ENCODE results near the gene C12orf57. TPM values are rescaled to one million over a fixed set of nuclear protein-coding genes. Genes with fewer than 3 reads are reported as not detected.

The C12orf57 gene
- total RNA-seq, 1 donor from 2014 or later, result 236 TPM

- Histone ChIP-seq H3K36me3 (ENCODE audit: control insufficient read depth, insufficient read depth, low read length) (no peaks in the 10 kb centered on the region), H3K27me3 (ENCODE audit: control insufficient read depth, insufficient read depth, low read length) (no peaks in the 10 kb centered on the region), H3K4me3 (ENCODE audit: low read depth, low read length) (no peak overlapping the region)
- no peak for DNase-seq (ENCODE audit: low read depth)
- TF ChIP-seq CTCF (IDR thresholded peaks at IDR 0.05; ENCODE audit: insufficient read depth, low read length, poor library complexity, severe bottlenecking), result no peak
Measured at GRCh38 chr12:6912164-6912935, 31.5 kb upstream of the C12orf57 start.

- no peak for TF ChIP-seq CTCF (IDR thresholded peaks at IDR 0.05; ENCODE audit: insufficient read depth, low read length, poor library complexity, severe bottlenecking)
- Histone ChIP-seq H3K27me3 (ENCODE audit: control insufficient read depth, insufficient read depth, low read length) (no peaks in the 10 kb centered on the region), H3K36me3 (ENCODE audit: control insufficient read depth, insufficient read depth, low read length) (no peaks in the 10 kb centered on the region), H3K4me3 (ENCODE audit: low read depth, low read length) (peak within 1 kb of the TSS; percentile 75)
- no peak for DNase-seq (ENCODE audit: low read depth)
Measured at GRCh38 chr12:6914246-6914946, 29.4 kb upstream of the C12orf57 start, which contains the start of gene ENO2. ENO2 (plus strand) TSS chr12:6914580; CDS start chr12:6915833, 1,253 bp downstream.

- no peaks in the 10 kb centered on the region for H3K27me3 ChIP-seq (ENCODE audit: control insufficient read depth, insufficient read depth, low read length)
- H3K4me3 ChIP-seq (ENCODE audit: low read depth, low read length), result peak overlapping the region; percentile 75
- DNase-seq (ENCODE audit: low read depth), result no peak
- H3K36me3 ChIP-seq (ENCODE audit: control insufficient read depth, insufficient read depth, low read length), result no peaks in the 10 kb centered on the region
- no peak for TF ChIP-seq CTCF (IDR thresholded peaks at IDR 0.05; ENCODE audit: insufficient read depth, low read length, poor library complexity, severe bottlenecking)
Measured at GRCh38 chr12:6914947-6915788, 28.7 kb upstream of the C12orf57 start.

- Histone ChIP-seq H3K36me3 (ENCODE audit: control insufficient read depth, insufficient read depth, low read length) (no peaks in the 10 kb centered on the region), H3K4me3 (ENCODE audit: low read depth, low read length) (no peak overlapping the region), H3K27me3 (ENCODE audit: control insufficient read depth, insufficient read depth, low read length) (no peaks in the 10 kb centered on the region)
Measured at GRCh38 chr12:6915789-6916285, 28.0 kb upstream of the C12orf57 start.

More at GRCh38 chr12:6915789-6916285, 28.0 kb upstream of the C12orf57 start:
- no peak for TF ChIP-seq CTCF (IDR thresholded peaks at IDR 0.05; ENCODE audit: insufficient read depth, low read length, poor library complexity, severe bottlenecking)
- DNase-seq (ENCODE audit: low read depth), result no peak
